K562 (cell line): Measurements from ENCODE around the gene RXRB. TPM values are rescaled to one million over a fixed set of nuclear protein-coding genes. Genes with fewer than 3 reads are reported as not detected.
A peak's percentile ranks its signal among the peaks of the same experiment; 100 is the strongest.

ENCODE experiments used
- BRD4 ChIP-seq: fragments of 200-600 bp; sonication (generic); IDR thresholded peaks from 2 replicates; pipeline ENCODE4 v1.6.1; 2017; ENCODE audit warnings: inconsistent platforms
- CBX2 ChIP-seq: fragments of 200-600 bp; sonication (generic); IDR thresholded peaks from one replicate; pipeline ENCODE4 v1.6.1; 2012; ENCODE audit warnings: mild to moderate bottlenecking, low read length, inconsistent platforms; ENCODE audit not compliant: insufficient read depth, poor library complexity, severe bottlenecking
- DLX4 ChIP-seq: fragments of 250-450 bp; sonication (Bioruptor Pico); IDR thresholded peaks from 2 replicates; pipeline ENCODE4 v1.6.1; 2021; ENCODE audit warnings: mild to moderate bottlenecking
- E2F3 ChIP-seq: fragments of 250-450 bp; sonication (Bioruptor Pico); IDR thresholded peaks from 2 replicates; pipeline ENCODE4 v1.4.0; 2020; ENCODE audit warnings: mild to moderate bottlenecking
- ETV5 ChIP-seq: sonication (generic); formaldehyde crosslinking; IDR thresholded peaks from 2 replicates; pipeline ENCODE4 v1.4.0; 2020; ENCODE audit warnings: low read depth, mild to moderate bottlenecking, missing genetic modification reagents
- FOXA3 ChIP-seq, 2 experiments: fragments of 450-650 bp in 1 of 2; sonication (generic) in 1 of 2; formaldehyde crosslinking; IDR thresholded peaks in 1 of 2; conservative IDR thresholded peaks in 1 of 2; 2 replicates each; pipeline versions ENCODE4 v1.4.0 to v1.8.0; 2020 to 2022; ENCODE audit warnings: mild to moderate bottlenecking in 2 of 2, missing genetic modification reagents in 1 of 2
- HDAC3 ChIP-seq: fragments of 450-650 bp; IDR thresholded peaks from 2 replicates; pipeline ENCODE4 v1.6.1; 2018; ENCODE audit warnings: borderline replicate concordance, mild to moderate bottlenecking, moderate library complexity; ENCODE audit not compliant: partially characterized antibody
- HNRNPH1 ChIP-seq: fragments of 200-400 bp; formaldehyde crosslinking; optimal IDR thresholded peaks from 2 replicates; pipeline ENCODE3; 2017; ENCODE audit warnings: low read depth, mild to moderate bottlenecking, low read length, moderate library complexity
- KLF13 ChIP-seq: fragments of 450-650 bp; IDR thresholded peaks from 2 replicates; pipeline ENCODE4 v1.6.1; 2016; ENCODE audit warnings: missing genetic modification characterization, low read depth, mild to moderate bottlenecking, missing compliant biosample characterization, moderate library complexity, borderline replicate concordance
- NR2F6 ChIP-seq: fragments of 450-650 bp; formaldehyde crosslinking; IDR thresholded peaks from 2 replicates; pipeline ENCODE4 v1.4.0; 2020; ENCODE audit warnings: mild to moderate bottlenecking
- PRPF4 ChIP-seq: fragments of 200-400 bp; formaldehyde crosslinking; IDR thresholded peaks from one replicate; pipeline ENCODE4 v1.6.1; 2017; ENCODE audit warnings: low read length, low read depth, mild to moderate bottlenecking; ENCODE audit not compliant: insufficient read depth, poor library complexity, severe bottlenecking
- RAD51 ChIP-seq: fragments of 450-650 bp; IDR thresholded peaks from 2 replicates; pipeline ENCODE4 v1.7.1; 2016; ENCODE audit warnings: low read depth, mild to moderate bottlenecking, borderline replicate concordance
- RHOXF2B ChIP-seq: fragments of 250-450 bp; sonication (Bioruptor Pico); conservative IDR thresholded peaks from 2 replicates; pipeline ENCODE4 v1.5.1; 2021
- TCFL5 ChIP-seq: fragments of 250-450 bp; sonication (Bioruptor Pico); conservative IDR thresholded peaks from 2 replicates; pipeline ENCODE4 v1.6.1; 2021; ENCODE audit warnings: mild to moderate bottlenecking, moderate library complexity, matching md5 sums
- TEAD2 ChIP-seq: fragments of 450-650 bp; IDR thresholded peaks from 2 replicates; pipeline ENCODE4 v1.6.1; 2016; ENCODE audit warnings: missing genetic modification characterization, control low read depth, missing compliant biosample characterization
- ZBTB17 ChIP-seq: fragments of 450-650 bp; formaldehyde crosslinking; IDR thresholded peaks from 2 replicates; pipeline ENCODE4 v1.4.0; 2020; ENCODE audit warnings: mild to moderate bottlenecking
- ZNF408 ChIP-seq: fragments of 250-450 bp; sonication (Bioruptor Pico); IDR thresholded peaks from 2 replicates; pipeline ENCODE4 v1.4.0; 2020; ENCODE audit warnings: low read depth, mild to moderate bottlenecking, moderate library complexity
- polyA plus RNA-seq, 8 experiments: library from polyadenylated mRNA; depleted of rRNA in 4 of 8; stranded (reverse) in 5 of 8; unstranded in 3 of 8; fragments of >200 nt; fragmentation: Nextera tagmentation in 2 of 8; fragmentation: Illumina TruSeq in 1 of 8; extraction: Ambion mirVana in 2 of 8; extraction: Trizol in 1 of 8; gene quantifications; 2 replicates each; pipeline versions ENCODE4 v1.2.1 to v1.2.3, GENCODE V29; 2011 to 2014; ENCODE audit warnings: inconsistent platforms in 1 of 8, missing spikeins in 1 of 8
- total RNA-seq, 7 experiments: library from RNA; depleted of rRNA in 6 of 7; stranded (reverse); fragments of >200 nt in 6 of 7; fragmentation: Illumina TruSeq in 2 of 7; extraction: Trizol in 2 of 7; gene quantifications; 2 replicates each; pipeline versions ENCODE4 v1.2.1 to v1.2.3, GENCODE V29; 2011 to 2021; ENCODE audit warnings: low replicate concordance in 1 of 7
- TF ChIP-seq, protein P1 (sequence below): fragments of 250-450 bp; sonication (Bioruptor Pico); IDR thresholded peaks from 2 replicates; pipeline ENCODE4 v1.8.0; 2021; ENCODE audit warnings: moderate library complexity, mild to moderate bottlenecking, inconsistent platforms
- TF ChIP-seq, protein P2 (sequence below): sonication (generic); formaldehyde crosslinking; IDR thresholded peaks from 2 replicates; pipeline ENCODE4 v1.8.1; 2022; ENCODE audit warnings: missing genetic modification reagents
- TF ChIP-seq, protein P3 (sequence below): sonication (generic); formaldehyde crosslinking; IDR thresholded peaks from 2 replicates; pipeline ENCODE4 v1.8.0; 2022; ENCODE audit warnings: mild to moderate bottlenecking, missing genetic modification reagents

Gene RXRB
- total and polyA plus RNA-seq, 9 of the 15 experiments (the other 6 are each of a cell fraction or from before 2014, with no cell fraction given): 0.76 to 35.5 (median 18.4) TPM

GRCh38 chr6:33200219-33201146 is at the start of gene RXRB, which contains the start of gene SLC39A7 (continued):
- TF ChIP-seq, protein P1, sequence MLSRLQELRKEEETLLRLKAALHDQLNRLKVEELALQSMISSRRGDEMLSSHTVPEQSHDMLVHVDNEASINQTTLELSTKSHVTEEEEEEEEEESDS (CRISPR knock-in tag): no peak
- TF ChIP-seq NR2F6 (CRISPR knock-in tag) (no peak; the same call in 1 of the 2 replicates), DLX4 (CRISPR knock-in tag) (no peak), TEAD2 (tag) (no peak), HNRNPH1 (no peak), TCFL5 (no peak), RAD51 (no peak), HDAC3 (no peak), ZBTB17 (CRISPR knock-in tag) (peak; percentile 76), CBX2 (no peak), E2F3 (CRISPR knock-in tag) (peak; percentile 71; the same call in 1 of the 2 replicates), ZNF408 (no peak), FOXA3 (CRISPR knock-in tag; conservative IDR thresholded peaks at IDR 0.05 in 1 of 2, IDR thresholded peaks at IDR 0.05 in 1 of 2) (no peak; a peak in 2 of 4 replicates), RHOXF2B (CRISPR knock-in tag) (no peak; the same call in 1 of the 2 replicates), ETV5 (CRISPR knock-in tag) (peak; percentile 77), PRPF4 (no peak), KLF13 (tag) (no peak; the same call in 1 of the 2 replicates), BRD4 (peak; percentile 83; the same call in 1 of the 2 replicates)
- TF ChIP-seq, protein P2, sequence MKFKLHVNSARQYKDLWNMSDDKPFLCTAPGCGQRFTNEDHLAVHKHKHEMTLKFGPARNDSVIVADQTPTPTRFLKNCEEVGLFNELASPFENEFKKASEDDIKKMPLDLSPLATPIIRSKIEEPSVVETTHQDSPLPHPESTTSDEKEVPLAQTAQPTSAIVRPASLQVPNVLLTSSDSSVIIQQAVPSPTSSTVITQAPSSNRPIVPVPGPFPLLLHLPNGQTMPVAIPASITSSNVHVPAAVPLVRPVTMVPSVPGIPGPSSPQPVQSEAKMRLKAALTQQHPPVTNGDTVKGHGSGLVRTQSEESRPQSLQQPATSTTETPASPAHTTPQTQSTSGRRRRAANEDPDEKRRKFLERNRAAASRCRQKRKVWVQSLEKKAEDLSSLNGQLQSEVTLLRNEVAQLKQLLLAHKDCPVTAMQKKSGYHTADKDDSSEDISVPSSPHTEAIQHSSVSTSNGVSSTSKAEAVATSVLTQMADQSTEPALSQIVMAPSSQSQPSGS: no peak
- TF ChIP-seq, protein P3, sequence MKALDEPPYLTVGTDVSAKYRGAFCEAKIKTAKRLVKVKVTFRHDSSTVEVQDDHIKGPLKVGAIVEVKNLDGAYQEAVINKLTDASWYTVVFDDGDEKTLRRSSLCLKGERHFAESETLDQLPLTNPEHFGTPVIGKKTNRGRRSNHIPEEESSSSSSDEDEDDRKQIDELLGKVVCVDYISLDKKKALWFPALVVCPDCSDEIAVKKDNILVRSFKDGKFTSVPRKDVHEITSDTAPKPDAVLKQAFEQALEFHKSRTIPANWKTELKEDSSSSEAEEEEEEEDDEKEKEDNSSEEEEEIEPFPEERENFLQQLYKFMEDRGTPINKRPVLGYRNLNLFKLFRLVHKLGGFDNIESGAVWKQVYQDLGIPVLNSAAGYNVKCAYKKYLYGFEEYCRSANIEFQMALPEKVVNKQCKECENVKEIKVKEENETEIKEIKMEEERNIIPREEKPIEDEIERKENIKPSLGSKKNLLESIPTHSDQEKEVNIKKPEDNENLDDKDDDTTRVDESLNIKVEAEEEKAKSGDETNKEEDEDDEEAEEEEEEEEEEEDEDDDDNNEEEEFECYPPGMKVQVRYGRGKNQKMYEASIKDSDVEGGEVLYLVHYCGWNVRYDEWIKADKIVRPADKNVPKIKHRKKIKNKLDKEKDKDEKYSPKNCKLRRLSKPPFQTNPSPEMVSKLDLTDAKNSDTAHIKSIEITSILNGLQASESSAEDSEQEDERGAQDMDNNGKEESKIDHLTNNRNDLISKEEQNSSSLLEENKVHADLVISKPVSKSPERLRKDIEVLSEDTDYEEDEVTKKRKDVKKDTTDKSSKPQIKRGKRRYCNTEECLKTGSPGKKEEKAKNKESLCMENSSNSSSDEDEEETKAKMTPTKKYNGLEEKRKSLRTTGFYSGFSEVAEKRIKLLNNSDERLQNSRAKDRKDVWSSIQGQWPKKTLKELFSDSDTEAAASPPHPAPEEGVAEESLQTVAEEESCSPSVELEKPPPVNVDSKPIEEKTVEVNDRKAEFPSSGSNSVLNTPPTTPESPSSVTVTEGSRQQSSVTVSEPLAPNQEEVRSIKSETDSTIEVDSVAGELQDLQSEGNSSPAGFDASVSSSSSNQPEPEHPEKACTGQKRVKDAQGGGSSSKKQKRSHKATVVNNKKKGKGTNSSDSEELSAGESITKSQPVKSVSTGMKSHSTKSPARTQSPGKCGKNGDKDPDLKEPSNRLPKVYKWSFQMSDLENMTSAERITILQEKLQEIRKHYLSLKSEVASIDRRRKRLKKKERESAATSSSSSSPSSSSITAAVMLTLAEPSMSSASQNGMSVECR (CRISPR knock-in tag): peak; percentile 93
